Loucy (cell line): ENCODE results near the gene ANP32E.

Experiments used
- CTCF ChIP-seq: fragments of 200-600 bp; sonication (generic); conservative IDR thresholded peaks from 2 replicates; pipeline ENCODE4 v1.5.1; 2014; ENCODE audit warnings: mild to moderate bottlenecking, antibody characterized with exemption, low read length
- EZH2phosphoT487 ChIP-seq: fragments of 200-600 bp; IDR thresholded peaks from 2 replicates; pipeline ENCODE4 v1.6.1; 2018; ENCODE audit warnings: antibody characterized with exemption, mild to moderate bottlenecking, moderate library complexity, borderline replicate concordance

- TF ChIP-seq EZH2phosphoT487 (no peak), CTCF (no peak)
Measured at GRCh38 chr1:150273311-150273710, 37.4 kb upstream of the ANP32E start.
